HCT116 (cell line): ENCODE data around the gene PAMR1. TPM values are rescaled to one million over a fixed set of nuclear protein-coding genes. Genes with fewer than 3 reads are reported as not detected.

Source experiments
- ATAC-seq: fragments of 200-7000 bp; cut with Tn5 transposase; 2 replicates; pipeline ENCODE4 v1.9.1; 2020; ENCODE audit warnings: mild to moderate bottlenecking, moderate library complexity
- BruUV-seq: library from RNA; stranded (reverse); fragments of 400-500 nt; replicated peaks from 2 replicates; lab custom pipeline; 2021; lab: Mats Ljungman, UMichigan
- CTCF ChIA-PET: fragments of 300-600 bp; sonication (Branson Sonifier 250); formaldehyde crosslinking; loops from one replicate; lab custom pipeline; 2021; ENCODE audit warnings: antibody characterized with exemption; lab: Charles Lee
- POLR2A ChIA-PET: fragments of 300-600, 350-600 bp; sonication (Branson Sonifier 250); formaldehyde crosslinking; loops from one replicate; lab custom pipeline; 2021; ENCODE audit warnings: antibody characterized with exemption; lab: Charles Lee
- RAD21 ChIA-PET, 2 experiments: fragments of 300-600 bp; sonication (Branson Sonifier 250); formaldehyde crosslinking; loops; one replicate each; lab custom pipeline; 2023; ENCODE audit warnings: low total read pairs in 2 of 2; ENCODE audit not compliant: uncharacterized antibody in 2 of 2, unreplicated experiment in 2 of 2, low non-redundant PET in 1 of 2; lab: Charles Lee
- DNase-seq: peaks from one replicate; pipeline ENCODE4 v3.0.0-alpha.2; 2010; ENCODE audit warnings: low read depth, low spot score
- H2AFZ ChIP-seq: fragments of 200-600 bp; shearing (Covaris generic), sonication (generic); 2 replicates; pipeline ENCODE4 v1.6.1; 2017; ENCODE audit warnings: low read depth, mixed run types, mixed read lengths, antibody characterized with exemption, low read length; ENCODE audit not compliant: poor library complexity, severe bottlenecking
- H3K27ac ChIP-seq: 2 replicates; pipeline ENCODE4 v1.5.1; 2012; ENCODE audit warnings: low read depth, low read length
- H3K27me3 ChIP-seq: fragments of 200-600 bp; sonication (generic); 2 replicates; pipeline ENCODE4 v1.6.1; 2016; ENCODE audit warnings: mixed run types, low read length, mixed read lengths; ENCODE audit not compliant: insufficient read depth
- H3K36me3 ChIP-seq, 2 experiments: fragments of 200-500 bp in 1 of 2; fragments of 200-600 bp in 1 of 2; sonication (Bioruptor generic) in 1 of 2; sonication (generic) in 1 of 2; 2 replicates each; pipeline versions ENCODE4 v1.5.1 to v1.6.1; 2014 to 2016; ENCODE audit warnings: low read length in 2 of 2, inconsistent platforms in 1 of 2, mixed read lengths in 1 of 2, mixed run types in 1 of 2; ENCODE audit not compliant: insufficient read depth in 2 of 2, control insufficient read depth in 1 of 2
- H3K4me1 ChIP-seq, 2 experiments: fragments of 200-600 bp in 1 of 2; sonication (generic) in 1 of 2; 2 replicates each; pipeline versions ENCODE4 v1.5.1 to v1.6.1; 2012 to 2017; ENCODE audit warnings: low read length in 2 of 2, inconsistent platforms in 1 of 2, mild to moderate bottlenecking in 1 of 2, mixed read lengths in 1 of 2, mixed run types in 1 of 2, moderate library complexity in 1 of 2; ENCODE audit not compliant: insufficient read depth in 2 of 2, control insufficient read depth in 1 of 2
- H3K4me2 ChIP-seq: fragments of 200-600 bp; sonication (generic); 2 replicates; pipeline ENCODE4 v1.6.1; 2017; ENCODE audit warnings: mixed run types, low read length, mixed read lengths
- H3K4me3 ChIP-seq, 2 experiments: fragments of 200-600 bp in 1 of 2; sonication (generic) in 1 of 2; replicated peaks in 1 of 2; 2 replicates each; pipeline ENCODE4 v1.5.1; 2011 to 2016; ENCODE audit warnings: low read length in 2 of 2, control low read depth in 1 of 2, low read depth in 1 of 2, mild to moderate bottlenecking in 1 of 2, mixed read lengths in 1 of 2, mixed run types in 1 of 2
- H3K79me2 ChIP-seq: fragments of 200-600 bp; sonication (generic); 2 replicates; pipeline ENCODE4 v1.6.1; 2017; ENCODE audit warnings: mild to moderate bottlenecking, mixed run types, low read length, moderate library complexity, mixed read lengths; ENCODE audit not compliant: insufficient read depth
- H3K9ac ChIP-seq: fragments of 200-600 bp; sonication (generic); 2 replicates; pipeline ENCODE4 v1.6.1; 2016; ENCODE audit warnings: low read length, mixed read lengths
- H3K9me2 ChIP-seq: fragments of 200-600 bp; sonication (generic), shearing (Covaris generic); 2 replicates; pipeline ENCODE4 v1.6.1; 2017; ENCODE audit warnings: mixed run types, mild to moderate bottlenecking, moderate library complexity; ENCODE audit not compliant: insufficient read depth
- H3K9me3 ChIP-seq, 2 experiments: fragments of 200-500 bp in 1 of 2; fragments of 200-600 bp in 1 of 2; sonication (Bioruptor generic) in 1 of 2; sonication (generic) in 1 of 2; 2 replicates each; pipeline ENCODE4 v1.6.1; 2014 to 2017; ENCODE audit warnings: low read length in 2 of 2, mixed read lengths in 2 of 2, inconsistent platforms in 1 of 2, low read depth in 1 of 2, mild to moderate bottlenecking in 1 of 2, mixed run types in 1 of 2, moderate library complexity in 1 of 2; ENCODE audit not compliant: control insufficient read depth in 1 of 2, insufficient read depth in 1 of 2
- H4K20me1 ChIP-seq: fragments of 200-600 bp; sonication (generic), shearing (Covaris generic); 2 replicates; pipeline ENCODE4 v1.6.1; 2017; ENCODE audit warnings: mixed run types, mild to moderate bottlenecking, moderate library complexity; ENCODE audit not compliant: insufficient read depth
- ATF3 ChIP-seq: IDR thresholded peaks from 2 replicates; pipeline ENCODE4 v1.6.1; 2012
- CBX3 ChIP-seq: IDR thresholded peaks from 2 replicates; pipeline ENCODE4 v1.6.1; 2012; ENCODE audit warnings: low read depth
- CEBPB ChIP-seq: IDR thresholded peaks from 2 replicates; pipeline ENCODE4 v1.6.1; 2012; ENCODE audit warnings: low read depth
- ELF1 ChIP-seq: IDR thresholded peaks from 2 replicates; pipeline ENCODE4 v1.6.1; 2012; ENCODE audit warnings: low read depth, borderline replicate concordance
- FOSL1 ChIP-seq: IDR thresholded peaks from 2 replicates; pipeline ENCODE4 v1.6.1; 2012; ENCODE audit warnings: low read depth
- MAX ChIP-seq: IDR thresholded peaks from 2 replicates; pipeline ENCODE4 v1.6.1; 2012
- POLR2A ChIP-seq: IDR thresholded peaks from 2 replicates; pipeline ENCODE4 v1.7.0; 2011; ENCODE audit warnings: borderline replicate concordance; ENCODE audit not compliant: insufficient read depth, insufficient read length; ENCODE audit errors: extremely low read depth
- POLR2AphosphoS5 ChIP-seq: IDR thresholded peaks from 2 replicates; pipeline ENCODE4 v1.6.1; 2011; ENCODE audit warnings: mild to moderate bottlenecking, low read depth, low read length, moderate library complexity
- RAD21 ChIP-seq: IDR thresholded peaks from 2 replicates; pipeline ENCODE4 v1.6.1; 2012; ENCODE audit warnings: low read depth, mild to moderate bottlenecking
- REST ChIP-seq: IDR thresholded peaks from 2 replicates; pipeline ENCODE4 v1.6.1; 2012; ENCODE audit warnings: low read depth
- SRF ChIP-seq: IDR thresholded peaks from 2 replicates; pipeline ENCODE4 v1.6.1; 2012; ENCODE audit warnings: low read depth
- TCF7L2 ChIP-seq: IDR thresholded peaks from 2 replicates; pipeline ENCODE4 v1.7.0; 2011; ENCODE audit warnings: borderline replicate concordance, inconsistent platforms; ENCODE audit not compliant: insufficient read depth, insufficient read length; ENCODE audit errors: extremely low read depth
- ZFX ChIP-seq: fragments of 450-650 bp; IDR thresholded peaks from 2 replicates; pipeline ENCODE4 v1.6.1; 2017
- ZNF274 ChIP-seq: fragments of 200-500 bp; sonication (Bioruptor generic); IDR thresholded peaks from 2 replicates; pipeline ENCODE4 v1.6.1; 2014; ENCODE audit warnings: mild to moderate bottlenecking, low read depth, low read length, inconsistent platforms
- intact Hi-C: fragments of 100-400 bp; cut with micrococcal nuclease; formaldehyde crosslinking; loops from 2 replicates; pipeline ENCODE4 v1.10.0; 2022
- total RNA-seq: library from RNA; stranded (reverse); gene quantifications from one replicate; pipeline ENCODE4 v1.2.1, GENCODE V29; 2021; ENCODE audit not compliant: unreplicated experiment

The PAMR1 gene
- total RNA-seq, 1 experiment from 2014 or later = not detected

GRCh38 chr11:35419830-35420333, 105.5 kb downstream of the PAMR1 start:
- Histone ChIP-seq H3K4me3 (no peak overlapping the region), H3K36me3 (no peaks in the 10 kb centered on the region), H3K27ac (no peak overlapping the region), H3K4me2 (no peak overlapping the region), H3K79me2 (no peaks in the 10 kb centered on the region), H4K20me1 (no peaks in the 10 kb centered on the region), H3K9me3 (no peaks in the 10 kb centered on the region), H3K9me2 (no peaks in the 10 kb centered on the region), H3K27me3 (peaks cover 73% of the 10 kb centered on the region), H3K4me1 (no peaks in the 10 kb centered on the region), H3K9ac (no peak overlapping the region), H2AFZ (no peak overlapping the region)
- TF ChIP-seq ZFX (no peak), ZNF274 (no peak), SRF (no peak), ELF1 (no peak), ATF3 (no peak)
- intact Hi-C loops = no loop called here
- ChIA-PET RAD21 (interaction anchor here in 1 of 2 experiments (0.7 kb wide), 1 partner anchor 12 kb away, joined by 3 read pairs; no protein-coding TSS in a partner anchor), POLR2A (no interaction called here), CTCF (no interaction called here)
- BruUV-seq = no TSS peak
- DNase-seq = no peak
- ATAC-seq = no peak

GRCh38 chr11:35419184-35419829, 106.1 kb downstream of the PAMR1 start, which contains the start of gene SLC1A2:
TSS of gene SLC1A2 (minus strand) at chr11:35419558. CDS start at chr11:35418966, 592 bp downstream.
- DNase-seq = no peak
- Histone ChIP-seq H3K9me2 (no peaks in the 10 kb centered on the region), H2AFZ (no peak within 1 kb of the TSS), H3K27ac (no peak within 1 kb of the TSS), H3K9me3 (no peaks in the 10 kb centered on the region), H3K9ac (no peak within 1 kb of the TSS), H3K4me1 (no peaks in the 10 kb centered on the region), H3K36me3 (no peaks in the 10 kb centered on the region), H4K20me1 (no peaks in the 10 kb centered on the region), H3K4me3 (no peak within 1 kb of the TSS), H3K4me2 (no peak within 1 kb of the TSS), H3K27me3 (peaks cover 74% of the 10 kb centered on the region), H3K79me2 (no peaks in the 10 kb centered on the region)
- intact Hi-C loops = no loop called here
- ChIA-PET CTCF (no interaction called here), POLR2A (no interaction called here), RAD21 (interaction anchor here in 1 of 2 experiments (0.7 kb wide), 1 partner anchor 12 kb away, joined by 3 read pairs; no protein-coding TSS in a partner anchor)
- ATAC-seq = no peak
- no TSS peak for BruUV-seq
- TF ChIP-seq MAX = no peak
- TF ChIP-seq TCF7L2 = no peak
- TF ChIP-seq REST = no peak
- no peak for TF ChIP-seq POLR2AphosphoS5
- TF ChIP-seq POLR2A = no peak
- no peak for TF ChIP-seq ELF1
- TF ChIP-seq FOSL1 = no peak
- no peak for TF ChIP-seq ZFX
- TF ChIP-seq RAD21 = no peak
- no peak for TF ChIP-seq CEBPB
- no peak for TF ChIP-seq CBX3
- TF ChIP-seq SRF = no peak
